Stimulated activated CD4-positive, alpha-beta T cell treated with anti-CD3 and anti-CD28 coated beads, TNF-alpha, amount 100 ng/mL, for 48 hours (primary cell): ENCODE results near the gene ATP8A2.

ENCODE experiments used
- DNase-seq, 3 donors: peaks; one replicate each; pipeline ENCODE4 v3.0.0-alpha.2; 2020; ENCODE audit warnings: low read depth in 3 of 3

Gene ATP8A2

GRCh38 chr13:25848812-25849745 is 477.3 kb downstream of the ATP8A2 start:
- no peak for DNase-seq

GRCh38 chr13:25857830-25858229 is 486.1 kb downstream of the ATP8A2 start:
- no peak for DNase-seq

- no peak for DNase-seq
Observed at GRCh38 chr13:25859528-25859927, 487.8 kb downstream of the ATP8A2 start.

GRCh38 chr13:25860265-25860664 is 488.5 kb downstream of the ATP8A2 start:
- DNase-seq, result no peak

- no peak for DNase-seq
Observed at GRCh38 chr13:25860862-25861261, 489.1 kb downstream of the ATP8A2 start.

GRCh38 chr13:25862156-25862555 is 490.4 kb downstream of the ATP8A2 start:
- no peak for DNase-seq

- no peak for DNase-seq
Observed at GRCh38 chr13:25864116-25864515, 492.3 kb downstream of the ATP8A2 start.

- DNase-seq, result no peak
Observed at GRCh38 chr13:25864936-25865335, 493.2 kb downstream of the ATP8A2 start.

- DNase-seq, result no peak
Observed at GRCh38 chr13:25865391-25865790, 493.6 kb downstream of the ATP8A2 start.

- DNase-seq, result no peak
Observed at GRCh38 chr13:25867038-25867437, 495.3 kb downstream of the ATP8A2 start.

- DNase-seq, result no peak
Observed at GRCh38 chr13:25868490-25868889, 496.7 kb downstream of the ATP8A2 start.

- no peak for DNase-seq
Observed at GRCh38 chr13:25869941-25870340, 498.2 kb downstream of the ATP8A2 start.

- DNase-seq, result no peak
Observed at GRCh38 chr13:25871389-25872125, 499.8 kb downstream of the ATP8A2 start.

- no peak for DNase-seq
Observed at GRCh38 chr13:25872481-25873241, 500.9 kb downstream of the ATP8A2 start.

- DNase-seq, result no peak
Observed at GRCh38 chr13:25873242-25873612, 501.5 kb downstream of the ATP8A2 start.

GRCh38 chr13:25874064-25874737 is 502.4 kb downstream of the ATP8A2 start:
- no peak for DNase-seq

- DNase-seq, result peak in 2 of 3 donors; percentile 45 to 57
Observed at GRCh38 chr13:25874907-25875306, 503.1 kb downstream of the ATP8A2 start.

- DNase-seq, result no peak
Observed at GRCh38 chr13:25876247-25876646, 504.5 kb downstream of the ATP8A2 start.

GRCh38 chr13:25879466-25879865 is 507.7 kb downstream of the ATP8A2 start:
- DNase-seq, result no peak

GRCh38 chr13:25881136-25881926 is 509.6 kb downstream of the ATP8A2 start:
- DNase-seq, result no peak

GRCh38 chr13:25881971-25882451 is 510.2 kb downstream of the ATP8A2 start:
- no peak for DNase-seq
